Fibroblast of pulmonary artery (primary cell): ENCODE results near the gene DAZL.
"Not testable (repeated sequence)": the region's sequence is repeated elsewhere in the genome, so short reads cannot be mapped to it uniquely, and the experiment has no call there.

Experiments
- DNase-seq: peaks from one replicate; pipeline ENCODE4 v3.0.0-alpha.2; 2010; ENCODE audit warnings: low read depth
- H3K4me3 ChIP-seq: replicated peaks from 2 replicates; pipeline ENCODE4 v1.5.1; 2011; ENCODE audit warnings: low read depth, mild to moderate bottlenecking, control low read depth, low read length, moderate library complexity
- TF ChIP-seq, protein P1 (sequence below): IDR thresholded peaks from 2 replicates; pipeline ENCODE4 v1.5.1; 2011; ENCODE audit warnings: mild to moderate bottlenecking, control low read depth, low read length, inconsistent platforms; ENCODE audit errors: missing control alignments

The DAZL gene

GRCh38 chr3:16618721-16619120 lies 13.5 kb upstream of the DAZL start:
- DNase-seq: peak; percentile 66
- TF ChIP-seq, protein P1, sequence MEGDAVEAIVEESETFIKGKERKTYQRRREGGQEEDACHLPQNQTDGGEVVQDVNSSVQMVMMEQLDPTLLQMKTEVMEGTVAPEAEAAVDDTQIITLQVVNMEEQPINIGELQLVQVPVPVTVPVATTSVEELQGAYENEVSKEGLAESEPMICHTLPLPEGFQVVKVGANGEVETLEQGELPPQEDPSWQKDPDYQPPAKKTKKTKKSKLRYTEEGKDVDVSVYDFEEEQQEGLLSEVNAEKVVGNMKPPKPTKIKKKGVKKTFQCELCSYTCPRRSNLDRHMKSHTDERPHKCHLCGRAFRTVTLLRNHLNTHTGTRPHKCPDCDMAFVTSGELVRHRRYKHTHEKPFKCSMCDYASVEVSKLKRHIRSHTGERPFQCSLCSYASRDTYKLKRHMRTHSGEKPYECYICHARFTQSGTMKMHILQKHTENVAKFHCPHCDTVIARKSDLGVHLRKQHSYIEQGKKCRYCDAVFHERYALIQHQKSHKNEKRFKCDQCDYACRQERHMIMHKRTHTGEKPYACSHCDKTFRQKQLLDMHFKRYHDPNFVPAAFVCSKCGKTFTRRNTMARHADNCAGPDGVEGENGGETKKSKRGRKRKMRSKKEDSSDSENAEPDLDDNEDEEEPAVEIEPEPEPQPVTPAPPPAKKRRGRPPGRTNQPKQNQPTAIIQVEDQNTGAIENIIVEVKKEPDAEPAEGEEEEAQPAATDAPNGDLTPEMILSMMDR: no peak
- H3K4me3 ChIP-seq: no peak overlapping the region

DNA sequence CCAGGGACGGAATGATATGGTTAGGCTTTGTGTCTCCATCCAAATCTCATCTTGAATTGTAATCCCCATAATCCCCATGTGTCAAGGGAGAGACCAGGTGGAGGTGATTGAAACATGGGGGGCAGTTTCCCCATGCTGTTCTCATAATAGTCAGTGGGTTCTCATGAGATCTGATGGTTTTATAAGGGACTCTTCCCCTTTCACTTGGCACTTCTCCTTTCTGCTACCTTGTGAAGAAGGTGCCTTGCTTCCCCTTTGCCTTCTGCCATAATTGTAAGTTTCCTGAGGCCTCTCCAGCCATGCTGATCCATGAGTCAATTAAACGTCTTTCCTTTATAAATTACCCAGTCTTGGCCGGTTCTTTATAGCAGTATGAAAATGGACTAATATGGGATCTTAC lies 11.9 kb upstream of the DAZL start:
- DNase-seq, H3K4me3 ChIP-seq: not testable (repeated sequence)

DNA sequence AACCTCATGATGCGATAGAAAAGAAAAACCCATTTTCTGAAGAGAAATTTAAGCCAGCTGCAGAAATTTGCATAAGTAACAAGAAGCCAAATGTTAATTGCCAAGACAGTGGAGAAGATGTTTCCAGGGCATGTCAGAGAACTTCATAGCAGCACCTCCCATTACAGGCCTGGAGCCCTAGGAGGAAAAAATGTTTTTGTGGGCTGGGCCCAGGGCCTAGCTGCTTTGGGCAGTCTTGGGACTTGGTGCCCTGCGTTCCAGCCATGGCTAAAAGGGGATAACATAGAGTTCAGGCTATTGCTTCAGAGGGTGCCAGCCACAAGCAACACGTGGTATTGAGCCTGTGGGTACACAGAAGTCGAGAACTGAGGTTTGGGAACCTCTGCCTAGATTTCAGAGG lies 10.9 kb upstream of the DAZL start:
- TF ChIP-seq, protein P1: no peak

DNA sequence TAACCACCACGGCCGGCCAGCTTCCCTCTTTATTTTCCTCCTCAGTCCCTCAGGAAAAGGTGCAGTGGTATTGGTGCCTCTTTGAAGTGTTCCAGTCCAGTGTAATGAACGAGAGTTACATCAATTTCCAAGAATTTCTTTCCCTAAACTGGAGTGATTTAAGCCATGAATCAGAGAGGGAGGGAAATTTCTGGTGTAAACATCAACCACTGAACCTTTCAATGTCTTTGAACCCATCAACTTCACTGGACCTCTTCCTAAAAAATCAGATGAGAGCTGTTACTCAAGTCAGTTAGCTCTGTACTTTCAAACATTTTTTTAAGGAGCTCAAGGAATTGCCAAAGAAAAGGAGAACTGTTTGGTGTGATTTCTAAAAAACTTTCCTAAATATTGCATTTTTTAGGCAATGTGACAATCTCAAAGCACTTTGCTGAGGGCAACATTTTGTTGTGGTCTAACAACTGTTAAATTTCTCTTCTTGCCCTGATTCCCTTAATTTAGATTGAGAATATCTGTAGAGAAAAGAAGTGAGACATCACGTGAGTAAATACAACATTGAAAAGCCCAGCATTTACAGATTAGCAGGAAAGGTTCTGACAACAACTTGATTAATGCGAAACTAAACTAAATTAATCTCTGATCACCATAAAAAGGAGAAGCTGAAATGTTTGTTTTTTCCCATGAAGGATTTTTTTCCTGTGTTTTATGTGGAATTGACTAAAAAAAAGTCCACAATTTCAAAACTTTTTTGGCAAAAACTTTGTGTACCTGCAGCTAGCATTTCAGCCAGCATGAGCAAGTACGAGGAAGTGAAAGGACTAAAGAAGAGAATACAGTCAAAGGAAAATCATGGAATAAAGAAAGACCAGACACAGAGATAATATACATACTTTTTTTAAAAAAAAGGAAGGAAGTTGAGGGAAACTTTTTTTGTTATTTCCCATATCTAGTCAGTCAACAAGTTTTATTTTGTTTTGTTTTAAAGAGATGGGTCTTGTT lies 9.1 kb upstream of the DAZL start:
- DNase-seq: no peak
- H3K4me3 ChIP-seq: no peak overlapping the region
- TF ChIP-seq, protein P1: no peak

More for the DNA sequence above, 10.9 kb upstream of the DAZL start:
- DNase-seq: no peak
- no peak overlapping the region for H3K4me3 ChIP-seq

- TF ChIP-seq, protein P1: no peak
- H3K4me3 ChIP-seq: no peak overlapping the region
These were observed 4.8 kb upstream of the DAZL start for GRCh38 chr3:16609927-16610580.

GRCh38 chr3:16608816-16609215 lies 3.6 kb upstream of the DAZL start:
- TF ChIP-seq, protein P1: no peak
- DNase-seq: no peak
- no peak overlapping the region for H3K4me3 ChIP-seq

More at GRCh38 chr3:16609927-16610580, 4.8 kb upstream of the DAZL start:
- peak; percentile 73 for DNase-seq

- TF ChIP-seq, protein P1: no peak
- H3K4me3 ChIP-seq: no peak overlapping the region
- no peak for DNase-seq
These were observed 2.5 kb upstream of the DAZL start for GRCh38 chr3:16607718-16608117.
